PC-3 (cell line): ENCODE results near the gene GPR137C. TPM values are rescaled to one million over a fixed set of nuclear protein-coding genes. Genes with fewer than 3 reads are reported as not detected.

Source experiments
- ATAC-seq: fragments of 200-7000 bp; cut with Tn5 transposase; 2 replicates; pipeline ENCODE4 v1.9.1; 2020; ENCODE audit warnings: mild to moderate bottlenecking, moderate library complexity
- BruUV-seq: library from RNA; stranded (reverse); fragments of 400-500 nt; replicated peaks from 2 replicates; lab custom pipeline; 2021; lab: Mats Ljungman, UMichigan
- CTCF ChIA-PET: fragments of 300-600 bp; sonication (Branson Sonifier 250); formaldehyde crosslinking; loops from one replicate; lab custom pipeline; 2022; ENCODE audit warnings: antibody characterized with exemption; lab: Charles Lee
- POLR2A ChIA-PET: fragments of 300-600 bp; sonication (Branson Sonifier 250); formaldehyde crosslinking; loops from one replicate; lab custom pipeline; 2022; ENCODE audit warnings: antibody characterized with exemption; ENCODE audit not compliant: unreplicated experiment; lab: Charles Lee
- DNase-seq: peaks from one replicate; pipeline ENCODE4 v3.0.0-alpha.2; 2015
- H2AFZ ChIP-seq: fragments of 300-600 bp; sonication (generic); 2 replicates; pipeline ENCODE4 v1.6.0; 2016; ENCODE audit warnings: antibody characterized with exemption, low read length
- H3F3A ChIP-seq: fragments of 300-600 bp; sonication (generic); one replicate; pipeline ENCODE4 v1.6.0; 2017; ENCODE audit warnings: antibody characterized with exemption, low read length, control low read depth, mild to moderate bottlenecking; ENCODE audit not compliant: unreplicated experiment
- H3K27ac ChIP-seq: fragments of 300-600 bp; sonication (generic); 2 replicates; pipeline ENCODE4 v1.5.1; 2016; ENCODE audit warnings: mild to moderate bottlenecking, low read length
- H3K27me3 ChIP-seq: fragments of 300-600 bp; sonication (generic); 2 replicates; pipeline ENCODE4 v1.6.1; 2016; ENCODE audit warnings: low read length, mixed read lengths
- H3K36me3 ChIP-seq: fragments of 300-600 bp; sonication (generic); 2 replicates; pipeline ENCODE4 v1.6.1; 2016; ENCODE audit warnings: low read depth, mixed run types, low read length, mixed read lengths
- H3K4me1 ChIP-seq: fragments of 300-600 bp; sonication (generic); 2 replicates; pipeline ENCODE4 v1.5.1; 2016; ENCODE audit warnings: low read length; ENCODE audit not compliant: insufficient read depth
- H3K4me2 ChIP-seq: fragments of 300-600 bp; sonication (generic); 2 replicates; pipeline ENCODE4 v1.6.0; 2016; ENCODE audit warnings: low read length
- H3K4me3 ChIP-seq: fragments of 300-600 bp; sonication (generic); 2 replicates; pipeline ENCODE4 v1.5.1; 2016; ENCODE audit warnings: mild to moderate bottlenecking, low read length, mixed read lengths
- H3K79me2 ChIP-seq: fragments of 300-600 bp; sonication (generic); 2 replicates; pipeline ENCODE4 v1.6.1; 2017; ENCODE audit warnings: low read length, mixed read lengths
- H3K9ac ChIP-seq: fragments of 300-600 bp; sonication (generic); 2 replicates; pipeline ENCODE4 v1.6.0; 2016; ENCODE audit warnings: mild to moderate bottlenecking, low read length
- H3K9me2 ChIP-seq: fragments of 300-600 bp; sonication (generic); replicated peaks from 2 replicates; pipeline ENCODE4 v1.6.1; 2016; ENCODE audit warnings: mixed run types, low read length, mixed read lengths
- H3K9me3 ChIP-seq: fragments of 300-600 bp; sonication (generic); 2 replicates; pipeline ENCODE4 v1.6.1; 2016; ENCODE audit warnings: low read length, mixed read lengths
- H4K20me1 ChIP-seq: fragments of 300-600 bp; sonication (generic); 2 replicates; pipeline ENCODE4 v1.6.1; 2016; ENCODE audit warnings: low read length, mixed read lengths
- CTCF ChIP-seq: fragments of 300-600 bp; sonication (generic); conservative IDR thresholded peaks from 2 replicates; pipeline ENCODE4 v1.5.1; 2017; ENCODE audit warnings: antibody characterized with exemption, low read depth, mild to moderate bottlenecking, low read length
- EZH2 ChIP-seq: fragments of 300-600 bp; sonication (generic); IDR thresholded peaks from one replicate; pipeline ENCODE4 v1.6.1; 2017; ENCODE audit warnings: antibody characterized with exemption, mild to moderate bottlenecking, low read length; ENCODE audit not compliant: unreplicated experiment
- EZH2phosphoT487 ChIP-seq: fragments of 300-600 bp; sonication (generic); IDR thresholded peaks from 2 replicates; pipeline ENCODE4 v1.6.1; 2018; ENCODE audit warnings: mild to moderate bottlenecking, antibody characterized with exemption, low read length, borderline replicate concordance
- intact Hi-C: fragments of 100-400 bp; cut with micrococcal nuclease; formaldehyde crosslinking; loops from 2 replicates; pipeline ENCODE4 v1.9.0; 2023
- total RNA-seq: library from RNA; depleted of rRNA; stranded (reverse); fragments of >200 nt; gene quantifications from 2 replicates; pipeline ENCODE4 v1.2.3, GENCODE V29; 2014

GPR137C gene
- total RNA-seq, 1 experiment from 2014 or later = 0.91 TPM

- CTCF ChIA-PET = interaction anchor here (0.7 kb wide), 1 partner anchor 602 kb away, joined by 6 read pairs; no protein-coding TSS in a partner anchor
Measured at GRCh38 chr14:52550661-52551060, 2.0 kb upstream of the GPR137C start.

GRCh38 chr14:52551205-52551604 is 1.4 kb upstream of the GPR137C start:
- TF ChIP-seq CTCF (no peak), EZH2 (no peak), EZH2phosphoT487 (no peak)
- ChIA-PET CTCF (interaction anchor here (0.6 to 1.0 kb wide), 4 partner anchors 130 to 601 kb away, joined by 3 to 12 read pairs (median 5); no protein-coding TSS in a partner anchor), POLR2A (interaction anchor here (0.6 kb wide), 1 partner anchor 119 kb away, joined by 6 read pairs; no protein-coding TSS in a partner anchor)
- Histone ChIP-seq H3K4me1 (peaks cover 20% of the 10 kb centered on the region), H3K79me2 (peaks cover 13% of the 10 kb centered on the region), H3K9me2 (no peaks in the 10 kb centered on the region), H3K9me3 (no peaks in the 10 kb centered on the region), H3F3A (no peaks in the 10 kb centered on the region), H3K36me3 (no peaks in the 10 kb centered on the region), H4K20me1 (no peaks in the 10 kb centered on the region), H3K4me2 (peak overlapping the region; percentile 97), H2AFZ (peak overlapping the region; percentile 95), H3K27ac (no peak overlapping the region), H3K4me3 (peak overlapping the region; percentile 87), H3K9ac (peak overlapping the region; percentile 75), H3K27me3 (no peaks in the 10 kb centered on the region)
- no peak for DNase-seq
- no peak for ATAC-seq
- BruUV-seq = no TSS peak
- intact Hi-C loops = loop anchor here (5.0 to 10.0 kb wide), 4 partner anchors 91 to 754 kb away; partner anchors contain the start of gene FERMT2

More at GRCh38 chr14:52550661-52551060, 2.0 kb upstream of the GPR137C start:
- intact Hi-C loops = loop anchor here (5.0 to 10.0 kb wide), 4 partner anchors 92 to 754 kb away; partner anchors contain the start of gene FERMT2
- Histone ChIP-seq H3K79me2 (peaks cover 13% of the 10 kb centered on the region), H3K27me3 (no peaks in the 10 kb centered on the region), H3K27ac (no peak overlapping the region), H3K9me2 (no peaks in the 10 kb centered on the region), H3K9ac (no peak overlapping the region), H3K4me1 (peaks cover 20% of the 10 kb centered on the region), H3K9me3 (no peaks in the 10 kb centered on the region), H2AFZ (peak overlapping the region; percentile 95), H3K4me3 (peak overlapping the region; percentile 87), H4K20me1 (no peaks in the 10 kb centered on the region), H3K4me2 (peak overlapping the region; percentile 97), H3F3A (no peaks in the 10 kb centered on the region), H3K36me3 (no peaks in the 10 kb centered on the region)
- TF ChIP-seq CTCF = no peak
- TF ChIP-seq EZH2 = no peak
- no peak for TF ChIP-seq EZH2phosphoT487
- ATAC-seq (no peak), DNase-seq (no peak)
- no TSS peak for BruUV-seq
- POLR2A ChIA-PET = no interaction called here

GRCh38 chr14:52551696-52552062 is 957 bp upstream of the GPR137C start:
- H3K4me3 ChIP-seq = peak overlapping the region; percentile 87
- peak overlapping the region; percentile 95 for H2AFZ ChIP-seq
- CTCF ChIA-PET = interaction anchor here (0.5 to 1.0 kb wide), 7 partner anchors 24 to 1796 kb away, joined by 3 to 12 read pairs (median 3); no protein-coding TSS in a partner anchor
- H3K9ac ChIP-seq = peak overlapping the region; percentile 75
- DNase-seq (peak; percentile 48), ATAC-seq (peak; percentile 23)
- H3K4me2 ChIP-seq = peak overlapping the region; percentile 97
- peak overlapping the region; percentile 10; the same call in 1 of the 2 replicates for H3K27ac ChIP-seq
- intact Hi-C loops = loop anchor here (1.0 to 10.0 kb wide), 8 partner anchors 71 to 753 kb away; partner anchors contain the start of genes FERMT2 and GNPNAT1
- no peaks in the 10 kb centered on the region for H3F3A ChIP-seq
- no peaks in the 10 kb centered on the region for H3K36me3 ChIP-seq
- no peaks in the 10 kb centered on the region for H3K27me3 ChIP-seq
- no TSS peak for BruUV-seq
- no peaks in the 10 kb centered on the region for H4K20me1 ChIP-seq
- POLR2A ChIA-PET = interaction anchor here (0.6 to 1.0 kb wide), 3 partner anchors 90 to 475 kb away, joined by 3 to 6 read pairs (median 3); no protein-coding TSS in a partner anchor
- H3K4me1 ChIP-seq = peaks cover 20% of the 10 kb centered on the region
- no peak for TF ChIP-seq EZH2
- TF ChIP-seq CTCF = peak; percentile 68
- H3K9me3 ChIP-seq = no peaks in the 10 kb centered on the region
- H3K9me2 ChIP-seq = no peaks in the 10 kb centered on the region
- H3K79me2 ChIP-seq = peaks cover 13% of the 10 kb centered on the region
